ENCODE measurements around the gene TTC9B.

TTC9B gene

DNA sequence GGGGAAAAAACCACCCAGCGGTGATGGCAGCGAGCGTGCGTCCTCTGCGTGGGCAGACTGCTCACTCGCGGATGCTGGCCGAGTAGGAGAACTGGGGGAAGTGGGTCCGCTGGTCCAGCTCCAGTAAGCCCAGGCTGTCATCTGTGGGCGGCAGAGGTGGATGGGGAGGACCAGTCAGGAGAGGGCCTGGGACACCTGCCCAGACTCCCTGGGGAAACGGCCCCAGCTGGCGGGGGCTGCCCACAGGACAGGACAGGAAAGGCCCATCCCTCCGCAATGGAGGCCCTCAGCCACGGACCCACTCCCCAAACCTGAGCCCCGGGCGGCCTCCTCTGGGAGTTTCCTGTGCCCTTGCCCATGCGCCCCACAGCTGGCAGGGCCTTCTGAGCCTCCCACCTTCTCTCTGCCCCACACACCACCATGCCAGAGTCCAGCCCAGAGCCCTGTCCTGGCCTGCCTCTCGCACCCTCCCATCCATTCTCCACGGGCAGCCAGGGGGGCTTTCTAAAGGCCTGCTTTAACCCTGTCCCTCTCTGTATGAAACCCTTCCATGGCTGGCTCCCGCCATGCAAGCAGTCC lies 15.7 kb upstream of the TTC9B start:
- H3K4me3 ChIP-seq (ENCODE audit: low read depth, low read length), result no peak overlapping the region
- no peak for TF ChIP-seq MYC (IDR thresholded peaks at IDR 0.05; ENCODE audit: low read depth, low read length)
- no peak for TF ChIP-seq MAX (IDR thresholded peaks at IDR 0.05; ENCODE audit: low read depth, low read length)
- TF ChIP-seq POLR2A (IDR thresholded peaks at IDR 0.05; ENCODE audit: extremely low read depth, insufficient read length), result no peak
- no peak for TF ChIP-seq CTCF (IDR thresholded peaks at IDR 0.05; ENCODE audit: low read depth, low read length)
- no peak for DNase-seq (ENCODE audit: low read depth)

GRCh38 chr19:40232949-40233810 lies 15.0 kb upstream of the TTC9B start:
- DNase-seq (ENCODE audit: low read depth), result no peak
- H3K4me3 ChIP-seq (ENCODE audit: low read depth, low read length), result no peak overlapping the region
- TF ChIP-seq MYC (IDR thresholded peaks at IDR 0.05; ENCODE audit: low read depth, low read length) (no peak), CTCF (IDR thresholded peaks at IDR 0.05; ENCODE audit: low read depth, low read length) (no peak), POLR2A (IDR thresholded peaks at IDR 0.05; ENCODE audit: extremely low read depth, insufficient read length) (no peak), MAX (IDR thresholded peaks at IDR 0.05; ENCODE audit: low read depth, low read length) (no peak)

- no peak for TF ChIP-seq CTCF (IDR thresholded peaks at IDR 0.05; ENCODE audit: low read depth, low read length)
- TF ChIP-seq MYC (IDR thresholded peaks at IDR 0.05; ENCODE audit: low read depth, low read length), result no peak
- TF ChIP-seq MAX (IDR thresholded peaks at IDR 0.05; ENCODE audit: low read depth, low read length), result no peak
- TF ChIP-seq POLR2A (IDR thresholded peaks at IDR 0.05; ENCODE audit: extremely low read depth, insufficient read length), result no peak
- DNase-seq (ENCODE audit: low read depth), result no peak
- H3K4me3 ChIP-seq (ENCODE audit: low read depth, low read length), result no peak overlapping the region
Measured at GRCh38 chr19:40232479-40232878, 14.3 kb upstream of the TTC9B start.

- no peak for DNase-seq (ENCODE audit: low read depth)
- H3K4me3 ChIP-seq (ENCODE audit: low read depth, low read length), result no peak overlapping the region
- TF ChIP-seq MAX (IDR thresholded peaks at IDR 0.05; ENCODE audit: low read depth, low read length) (no peak), MYC (IDR thresholded peaks at IDR 0.05; ENCODE audit: low read depth, low read length) (no peak), POLR2A (IDR thresholded peaks at IDR 0.05; ENCODE audit: extremely low read depth, insufficient read length) (no peak), CTCF (IDR thresholded peaks at IDR 0.05; ENCODE audit: low read depth, low read length) (no peak)
Measured at GRCh38 chr19:40231544-40232424, 13.6 kb upstream of the TTC9B start.

GRCh38 chr19:40231057-40231456 lies 12.9 kb upstream of the TTC9B start:
- DNase-seq (ENCODE audit: low read depth), result no peak
- no peak overlapping the region for H3K4me3 ChIP-seq (ENCODE audit: low read depth, low read length)
- TF ChIP-seq CTCF (IDR thresholded peaks at IDR 0.05; ENCODE audit: low read depth, low read length) (no peak), POLR2A (IDR thresholded peaks at IDR 0.05; ENCODE audit: extremely low read depth, insufficient read length) (no peak), MYC (IDR thresholded peaks at IDR 0.05; ENCODE audit: low read depth, low read length) (no peak), MAX (IDR thresholded peaks at IDR 0.05; ENCODE audit: low read depth, low read length) (no peak)
